Measurements from ENCODE around the gene PARD3. TPM values are rescaled to one million over a fixed set of nuclear protein-coding genes. Genes with fewer than 3 reads are reported as not detected.

The PARD3 gene
- total RNA-seq, 6 experiments from 2014 or later: 19.1 to 27.8 (median 22.0) TPM

DNA sequence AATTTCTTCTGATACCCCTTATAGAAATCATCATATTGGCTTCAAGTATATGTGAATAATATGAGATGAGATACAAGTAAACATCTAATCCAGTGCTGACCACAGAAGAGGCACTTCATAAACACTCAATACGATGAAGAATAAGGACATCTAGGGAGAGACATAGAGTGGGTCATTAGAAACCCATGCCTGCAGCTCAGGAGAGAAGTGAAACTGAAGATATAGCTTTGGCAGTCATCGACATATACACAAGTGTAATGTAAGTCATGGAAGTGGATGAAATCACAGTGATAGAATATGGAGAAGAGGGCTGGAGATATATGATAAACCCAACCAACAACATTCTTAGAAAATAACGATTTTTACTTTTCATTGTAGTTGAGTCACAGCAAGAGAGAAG is 665.0 kb downstream of the PARD3 start:
- Histone ChIP-seq H3K4me3 (no peak overlapping the region), H3K27ac (no peak overlapping the region), H3K9me3 (no peaks in the 10 kb centered on the region), H3K36me3 (no peaks in the 10 kb centered on the region), H3K4me1 (peaks cover 0 to 7% (median 1%) of the 10 kb centered on the region in 4 donors), H3K27me3 (no peaks in the 10 kb centered on the region)
- intact Hi-C loops (cut with DNase I): no loop called here
- 73% methylated on average over 3 of the region's 3 CpGs for WGBS (ENCODE audit: insufficient coverage, low coverage, low lambda C conversion rate, missing lambda C conversion rate)
- TF ChIP-seq, protein P1, sequence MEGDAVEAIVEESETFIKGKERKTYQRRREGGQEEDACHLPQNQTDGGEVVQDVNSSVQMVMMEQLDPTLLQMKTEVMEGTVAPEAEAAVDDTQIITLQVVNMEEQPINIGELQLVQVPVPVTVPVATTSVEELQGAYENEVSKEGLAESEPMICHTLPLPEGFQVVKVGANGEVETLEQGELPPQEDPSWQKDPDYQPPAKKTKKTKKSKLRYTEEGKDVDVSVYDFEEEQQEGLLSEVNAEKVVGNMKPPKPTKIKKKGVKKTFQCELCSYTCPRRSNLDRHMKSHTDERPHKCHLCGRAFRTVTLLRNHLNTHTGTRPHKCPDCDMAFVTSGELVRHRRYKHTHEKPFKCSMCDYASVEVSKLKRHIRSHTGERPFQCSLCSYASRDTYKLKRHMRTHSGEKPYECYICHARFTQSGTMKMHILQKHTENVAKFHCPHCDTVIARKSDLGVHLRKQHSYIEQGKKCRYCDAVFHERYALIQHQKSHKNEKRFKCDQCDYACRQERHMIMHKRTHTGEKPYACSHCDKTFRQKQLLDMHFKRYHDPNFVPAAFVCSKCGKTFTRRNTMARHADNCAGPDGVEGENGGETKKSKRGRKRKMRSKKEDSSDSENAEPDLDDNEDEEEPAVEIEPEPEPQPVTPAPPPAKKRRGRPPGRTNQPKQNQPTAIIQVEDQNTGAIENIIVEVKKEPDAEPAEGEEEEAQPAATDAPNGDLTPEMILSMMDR (IDR thresholded peaks at IDR 0.05): no peak
- no peak for TF ChIP-seq POLR2A (IDR thresholded peaks at IDR 0.05)
- DNase-seq: no peak
- ATAC-seq: no peak

DNA sequence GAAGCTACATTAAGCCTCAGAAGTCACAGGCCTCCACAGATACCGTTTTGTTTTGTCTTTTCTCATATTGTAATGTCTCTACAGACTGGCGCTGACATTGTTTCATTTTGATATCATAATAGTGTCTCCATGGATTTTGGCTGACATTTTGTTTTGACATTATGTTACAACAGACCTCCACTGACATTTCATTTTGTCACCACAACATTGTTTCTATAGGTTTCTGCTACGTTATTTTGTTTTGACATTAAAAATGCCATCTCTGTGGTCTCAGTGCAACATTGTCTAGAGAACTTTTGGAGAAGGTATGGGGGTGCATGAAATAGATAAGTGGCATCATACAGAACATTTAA is 666.8 kb downstream of the PARD3 start:
- intact Hi-C loops (cut with DNase I): no loop called here
- Histone ChIP-seq H3K27me3 (no peaks in the 10 kb centered on the region), H3K9me3 (no peaks in the 10 kb centered on the region), H3K4me3 (no peak overlapping the region), H3K36me3 (no peaks in the 10 kb centered on the region), H3K4me1 (peaks cover 0 to 7% (median 1%) of the 10 kb centered on the region in 4 donors), H3K27ac (no peak overlapping the region)
- DNase-seq (no peak), ATAC-seq (no peak)
- 96% methylated on average over 3 of the region's 3 CpGs for WGBS (ENCODE audit: insufficient coverage, low coverage, low lambda C conversion rate, missing lambda C conversion rate)
- no peak for TF ChIP-seq POLR2A (IDR thresholded peaks at IDR 0.05)
- TF ChIP-seq, protein P1 (IDR thresholded peaks at IDR 0.05): no peak

DNA sequence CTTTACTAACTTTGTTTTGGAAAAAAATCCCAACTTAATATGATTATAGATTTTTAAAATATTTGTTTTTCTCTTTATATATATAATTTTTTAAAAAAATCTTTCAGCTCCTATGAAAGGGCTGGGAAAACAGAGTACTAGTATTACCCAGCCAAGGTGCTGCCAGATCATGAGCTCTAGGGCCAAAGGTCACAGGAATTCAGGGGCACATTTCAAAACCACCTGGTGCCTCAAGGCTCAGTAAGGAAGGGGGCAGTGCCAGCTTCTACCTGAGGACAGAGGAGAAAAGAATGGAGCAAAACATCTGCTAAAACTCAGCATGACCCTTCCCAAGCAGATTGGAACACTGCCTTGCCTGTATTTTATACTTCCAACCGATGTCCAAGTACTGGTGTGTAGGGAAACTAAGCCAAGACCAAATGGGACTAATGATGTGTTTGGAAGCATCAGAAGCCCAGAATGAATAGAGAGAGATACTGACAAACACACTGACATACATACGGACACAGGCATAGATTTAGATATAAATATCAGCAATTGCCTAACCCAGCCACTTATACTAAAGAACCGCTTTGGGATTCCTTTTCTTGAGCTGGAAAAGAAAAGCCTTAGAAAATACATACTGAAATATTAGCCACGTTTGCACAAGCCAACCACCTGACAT is 667.3 kb downstream of the PARD3 start:
- ATAC-seq: peak; percentile 66 to 86 (median 76)
- Histone ChIP-seq H3K27ac (no peak overlapping the region), H3K4me1 (peaks cover 0 to 7% (median 1%) of the 10 kb centered on the region in 4 donors), H3K36me3 (no peaks in the 10 kb centered on the region), H3K9me3 (no peaks in the 10 kb centered on the region), H3K4me3 (no peak overlapping the region), H3K27me3 (no peaks in the 10 kb centered on the region)
- intact Hi-C loops (cut with DNase I): no loop called here
- 86% methylated on average over 4 of the region's 4 CpGs for WGBS (ENCODE audit: insufficient coverage, low coverage, low lambda C conversion rate, missing lambda C conversion rate)
- peak in 2 of 3 donors; percentile 51 to 55 for DNase-seq
- TF ChIP-seq POLR2A (IDR thresholded peaks at IDR 0.05): no peak
- TF ChIP-seq, protein P1 (IDR thresholded peaks at IDR 0.05): no peak

DNA sequence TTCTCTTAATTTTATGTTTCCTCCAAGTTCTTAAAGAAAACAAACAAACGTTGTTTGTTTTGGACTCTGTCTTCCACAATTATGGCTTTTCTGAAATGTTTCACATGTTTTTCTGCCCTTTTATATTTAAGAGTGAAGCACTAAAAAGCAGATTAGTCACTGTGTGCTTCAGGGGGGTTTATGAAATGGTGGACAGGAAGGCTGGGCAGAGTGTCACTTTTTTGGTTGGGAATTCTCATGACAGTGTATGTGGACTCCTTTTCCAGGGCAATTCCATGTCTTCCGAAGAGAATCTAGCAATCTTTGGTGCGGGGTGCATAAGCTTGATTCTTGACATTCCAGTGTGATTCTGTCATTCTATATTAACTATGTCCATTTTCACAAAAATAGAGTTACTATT is 669.4 kb downstream of the PARD3 start:
- no peak for DNase-seq
- 76% methylated on average over 3 of the region's 3 CpGs for WGBS (ENCODE audit: insufficient coverage, low coverage, low lambda C conversion rate, missing lambda C conversion rate)
- no peak for ATAC-seq
- no peak overlapping the region for H3K4me3 ChIP-seq
- intact Hi-C loops (cut with DNase I): no loop called here
- H3K4me1 ChIP-seq: peaks cover 0 to 7% (median 1%) of the 10 kb centered on the region in 4 donors
- H3K36me3 ChIP-seq: no peaks in the 10 kb centered on the region
- no peaks in the 10 kb centered on the region for H3K27me3 ChIP-seq
- H3K27ac ChIP-seq: no peak overlapping the region
- no peaks in the 10 kb centered on the region for H3K9me3 ChIP-seq
- no peak for TF ChIP-seq POLR2A (IDR thresholded peaks at IDR 0.05)
- TF ChIP-seq, protein P1 (IDR thresholded peaks at IDR 0.05): no peak
